Psoas muscle (tissue), 8 donors: ENCODE results near the gene LUC7L. TPM values are rescaled to one million over a fixed set of nuclear protein-coding genes. Genes with fewer than 3 reads are reported as not detected.

ENCODE experiments used
- ATAC-seq, 4 donors: fragments of 200-7000 bp; cut with Tn5 transposase; one replicate each; pipeline ENCODE4 v1.9.1; 2020; ENCODE audit warnings: moderate library complexity in 3 of 4, mild to moderate bottlenecking in 2 of 4
- DNase-seq, 2 donors: peaks; one replicate each; pipeline ENCODE4 v3.0.0-alpha.2; 2020
- H3K27ac ChIP-seq: fragments of 200-600 bp; one replicate; pipeline ENCODE4 v1.8.0; 2022
- H3K27me3 ChIP-seq, 3 donors: fragments of 200-600 bp in 1 of 3; one replicate each; pipeline versions ENCODE4 v1.6.1 to v1.8.0; 2013 to 2022; ENCODE audit warnings: low read length in 2 of 3, mild to moderate bottlenecking in 2 of 3, moderate library complexity in 1 of 3; ENCODE audit not compliant: insufficient read depth in 3 of 3
- H3K36me3 ChIP-seq, 2 donors: fragments of 200-600 bp in 1 of 2; one replicate each; pipeline versions ENCODE4 v1.6.1 to v1.8.0; 2013 to 2022; ENCODE audit warnings: low read depth in 1 of 2, mild to moderate bottlenecking in 1 of 2, moderate library complexity in 1 of 2; ENCODE audit not compliant: insufficient read depth in 1 of 2
- H3K4me1 ChIP-seq: fragments of 200-600 bp; one replicate; pipeline ENCODE4 v1.8.0; 2022
- H3K4me3 ChIP-seq: fragments of 200-600 bp; one replicate; pipeline ENCODE4 v1.8.0; 2022; ENCODE audit warnings: mild to moderate bottlenecking
- H3K9me3 ChIP-seq: fragments of 200-600 bp; one replicate; pipeline ENCODE4 v1.8.0; 2022
- CTCF ChIP-seq: fragments of 200-600 bp; IDR thresholded peaks from one replicate; pipeline ENCODE4 v1.8.0; 2022; ENCODE audit warnings: antibody characterized with exemption
- WGBS, 3 donors: extraction: QIAGEN DNeasy Blood & Tissue Kit; methylation state at CpG; one replicate each; pipeline versions ENCODE4 v1.1.6 to v1.1.7; 2013; 5-methylcytosine and 5-hydroxymethylcytosine counted together
- intact Hi-C, 2 donors: fragments of 100-400 bp; cut with DNase I; formaldehyde crosslinking; loops; one replicate each; pipeline versions ENCODE4 v1.11.0 to v1.14.2; 2022
- long read RNA-seq, 2 donors: library from polyadenylated mRNA; unstranded; transcript quantifications; one replicate each; pipeline ENCODE4 v2.0.0, GENCODE V29; 2021
- polyA plus RNA-seq, 3 donors: library from polyadenylated mRNA; stranded (reverse); fragments of 200-250 nt; gene quantifications; one replicate each; pipeline ENCODE4 v1.2.3, GENCODE V29; 2013
- total RNA-seq, 4 donors: library from RNA; stranded (reverse); fragmentation: NEBNext Ultra II Directional in 2 of 4; extraction: Animal tissue kit (Norgen Biotek cat#: 25700) in 2 of 4; gene quantifications; one replicate each; pipeline versions ENCODE4 v1.2.1 to v1.2.4, GENCODE V29; 2021 to 2023
- donor health status: healthy with polysubstance abuse.
- donor health status: DM: no; HTN: no; CAD: no; lungs with moderate emphysema.
- donor health status: Bipolar disorder and iron deficiency.
- donor health status: healthy.
- donor health status: DM: yes; HTN: yes; CAD: no.
- donor health status: DM: no; HTN: no; CAD: no.
- donor health status: DM: no; HTN: no; CAD: no.
- donor health status: DM: yes; HTN: yes; CAD: no.

Gene LUC7L
- total RNA-seq (10 to 100 TPM; 23.8 to 30.3 (median 27.1) TPM), polyA plus RNA-seq (10 to 100 TPM; 36.3 to 58.9 (median 36.7) TPM)
- long read RNA-seq, donor 1, partial matches to known transcripts, result 2 of 11 reads
- long read RNA-seq, donor 1, other reads (novel, unspliced or antisense), result 5 of 11 reads
- long read RNA-seq, donor 2, transcript LUC7L-201 (10 exons, 1,456 nt), result major isoform, 6 of 22 reads
- long read RNA-seq, donor 2, partial matches to known transcripts, result 4 of 22 reads
- long read RNA-seq, donor 2, other reads (novel, unspliced or antisense), result 8 of 22 reads

- peaks cover 12% of the 10 kb centered on the region for H3K4me1 ChIP-seq
- peak within 1 kb of the TSS; percentile 97 for H3K27ac ChIP-seq
- TF ChIP-seq CTCF, result no peak
- no peaks in the 10 kb centered on the region for H3K27me3 ChIP-seq
- H3K36me3 ChIP-seq, result peaks cover 2 to 44% of the 10 kb centered on the region in 2 donors
- ATAC-seq, result peak; percentile 94 to 97 (median 95)
- no peaks in the 10 kb centered on the region for H3K9me3 ChIP-seq
- DNase-seq, result peak; percentile 91 to 94
- peak within 1 kb of the TSS; percentile 89 for H3K4me3 ChIP-seq
- 1 to 2% (median 1%) methylated on average over 81 to 88 of the region's 88 CpGs for WGBS, 3 donors
- intact Hi-C loops, result loop anchor here (5.0 kb wide), 2 partner anchors 123 to 128 kb away; partner anchors contain the start of gene AXIN1 (in 1 of the 2)
These were observed at the start of gene LUC7L for GRCh38 chr16:228852-229730. Gene LUC7L, minus strand, starts transcription at chr16:229449. Its CDS starts 110 bp downstream, at chr16:229339.

- Histone ChIP-seq H3K9me3 (no peaks in the 10 kb centered on the region), H3K4me1 (peaks cover 10% of the 10 kb centered on the region), H3K4me3 (no peak overlapping the region), H3K27me3 (peaks cover 0 to 47% (median 25%) of the 10 kb centered on the region in 3 donors), H3K36me3 (no peaks in the 10 kb centered on the region), H3K27ac (no peak overlapping the region)
- intact Hi-C loops, result no loop called here
- ATAC-seq (peak in 2 of 4 donors; percentile 19 to 21), DNase-seq (no peak)
- WGBS, 3 donors, result 55 to 63% (median 62%) methylated on average over 6 of the region's 6 CpGs
- no peak for TF ChIP-seq CTCF
These were observed 49.7 kb upstream of the LUC7L start for GRCh38 chr16:278863-279366.

- WGBS, 3 donors, result 68 to 74% (median 70%) methylated on average over 18 to 20 of the region's 20 CpGs
- peaks cover 0 to 37% (median 31%) of the 10 kb centered on the region in 3 donors for H3K27me3 ChIP-seq
These were observed 47.3 kb upstream of the LUC7L start for GRCh38 chr16:276426-277077.

More at GRCh38 chr16:276426-277077, 47.3 kb upstream of the LUC7L start:
- intact Hi-C loops, result no loop called here
- ATAC-seq (peak; percentile 17 to 62 (median 46)), DNase-seq (no peak)
- Histone ChIP-seq H3K36me3 (no peaks in the 10 kb centered on the region), H3K9me3 (no peaks in the 10 kb centered on the region), H3K4me3 (peak overlapping the region; percentile 66), H3K4me1 (peaks cover 10% of the 10 kb centered on the region), H3K27ac (no peak overlapping the region)
- no peak for TF ChIP-seq CTCF
